AG09319 (cell line): ENCODE measurements around the gene TTC23.

Experiments used
- DNase-seq: peaks from one replicate; pipeline ENCODE4 v3.0.0-alpha.2; 2010; ENCODE audit warnings: low read depth; ENCODE audit errors: extremely low read depth
- TF ChIP-seq, protein P1 (sequence below): IDR thresholded peaks from 2 replicates; pipeline ENCODE4 v1.5.1; 2011; ENCODE audit warnings: low read depth, mild to moderate bottlenecking, inconsistent platforms, low read length, moderate library complexity

Gene TTC23

DNA sequence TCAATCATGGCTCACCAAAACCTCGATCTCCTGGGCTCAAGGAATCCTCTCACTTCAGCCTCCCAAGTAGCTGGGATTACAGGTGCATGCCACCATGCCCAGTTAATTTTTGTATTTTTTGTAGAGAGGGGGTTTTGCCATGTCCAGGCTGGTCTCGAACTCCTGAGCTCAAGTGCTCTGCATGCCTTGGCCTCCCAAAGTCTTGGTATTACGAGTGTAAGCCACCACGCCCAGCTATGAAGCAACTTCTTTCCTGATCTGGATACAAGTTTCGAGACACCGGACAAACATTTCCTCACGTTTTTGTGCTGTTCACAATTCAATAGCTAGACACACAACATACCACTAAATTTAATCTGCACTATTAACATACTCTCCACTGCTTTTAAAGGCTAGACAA is 147.9 kb downstream of the TTC23 start:
- TF ChIP-seq, protein P1, sequence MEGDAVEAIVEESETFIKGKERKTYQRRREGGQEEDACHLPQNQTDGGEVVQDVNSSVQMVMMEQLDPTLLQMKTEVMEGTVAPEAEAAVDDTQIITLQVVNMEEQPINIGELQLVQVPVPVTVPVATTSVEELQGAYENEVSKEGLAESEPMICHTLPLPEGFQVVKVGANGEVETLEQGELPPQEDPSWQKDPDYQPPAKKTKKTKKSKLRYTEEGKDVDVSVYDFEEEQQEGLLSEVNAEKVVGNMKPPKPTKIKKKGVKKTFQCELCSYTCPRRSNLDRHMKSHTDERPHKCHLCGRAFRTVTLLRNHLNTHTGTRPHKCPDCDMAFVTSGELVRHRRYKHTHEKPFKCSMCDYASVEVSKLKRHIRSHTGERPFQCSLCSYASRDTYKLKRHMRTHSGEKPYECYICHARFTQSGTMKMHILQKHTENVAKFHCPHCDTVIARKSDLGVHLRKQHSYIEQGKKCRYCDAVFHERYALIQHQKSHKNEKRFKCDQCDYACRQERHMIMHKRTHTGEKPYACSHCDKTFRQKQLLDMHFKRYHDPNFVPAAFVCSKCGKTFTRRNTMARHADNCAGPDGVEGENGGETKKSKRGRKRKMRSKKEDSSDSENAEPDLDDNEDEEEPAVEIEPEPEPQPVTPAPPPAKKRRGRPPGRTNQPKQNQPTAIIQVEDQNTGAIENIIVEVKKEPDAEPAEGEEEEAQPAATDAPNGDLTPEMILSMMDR, result no peak

DNA sequence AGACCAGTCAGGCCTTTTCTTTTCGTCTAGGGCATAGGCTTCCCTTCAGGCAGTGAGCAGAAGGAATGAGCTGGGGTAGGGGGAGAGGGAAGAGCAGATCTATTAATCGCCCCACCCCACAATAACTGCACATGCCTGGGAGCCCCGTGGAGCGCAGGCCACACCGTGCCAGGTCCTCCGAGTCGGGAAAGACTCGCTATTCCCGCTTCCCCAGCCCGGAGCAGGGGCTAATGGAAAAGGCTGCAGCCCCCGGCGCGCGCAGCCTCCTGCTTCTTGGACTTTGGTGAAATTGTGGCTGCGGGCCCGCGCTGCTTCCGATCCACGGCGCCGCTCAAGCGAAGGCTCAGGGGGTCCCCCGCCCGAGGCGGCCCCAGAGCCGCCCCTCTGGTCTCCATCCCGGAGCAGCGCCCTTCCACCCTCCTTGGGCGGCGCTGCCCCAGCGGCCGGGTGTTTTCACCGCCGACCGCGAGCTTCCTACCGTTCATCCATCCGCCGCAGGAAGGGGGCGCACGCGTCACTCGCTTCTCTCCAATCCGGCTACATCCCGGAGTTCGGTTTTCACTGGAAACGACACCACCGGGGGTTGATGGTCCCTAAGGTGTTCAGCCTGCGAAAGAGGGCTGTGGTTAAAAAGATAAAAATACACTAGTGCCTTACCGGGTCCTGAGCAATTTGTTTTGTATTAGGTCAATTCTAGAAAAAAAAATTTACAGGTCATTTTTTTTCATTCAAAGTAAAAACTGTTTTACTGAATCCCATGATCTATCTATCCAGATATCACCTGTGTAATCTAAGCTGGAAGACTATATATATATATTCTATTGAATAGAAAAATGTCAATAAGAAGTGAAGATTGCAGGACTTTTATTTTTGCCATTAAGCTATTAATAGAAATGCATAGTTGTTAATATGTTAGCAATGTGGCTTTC is 148.9 kb downstream of the TTC23 start:
- no peak for DNase-seq
- TF ChIP-seq, protein P1, result peak; percentile 88

More for the DNA sequence above, 147.9 kb downstream of the TTC23 start:
- DNase-seq, result no peak

DNA sequence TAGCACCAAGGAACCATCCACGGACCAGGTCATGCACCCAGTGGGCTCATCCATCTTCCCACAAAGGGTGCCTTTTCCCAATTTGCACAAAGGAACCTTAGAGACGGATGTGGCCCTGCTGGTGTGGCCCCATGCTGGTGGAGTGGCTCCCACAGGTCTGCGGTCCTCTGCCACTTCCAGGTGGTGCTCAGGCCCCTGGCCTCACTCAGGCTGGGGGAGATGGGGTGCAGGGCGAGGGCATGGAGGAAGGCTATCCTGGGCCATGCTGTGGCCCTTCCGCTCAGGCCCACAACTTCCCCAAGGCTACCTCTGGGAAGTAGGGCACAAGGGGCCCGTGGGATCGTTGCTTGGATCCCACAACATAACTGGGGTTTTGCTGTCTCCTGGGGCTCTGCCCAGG is 149.7 kb downstream of the TTC23 start:
- TF ChIP-seq, protein P1, result no peak
- DNase-seq, result no peak

DNA sequence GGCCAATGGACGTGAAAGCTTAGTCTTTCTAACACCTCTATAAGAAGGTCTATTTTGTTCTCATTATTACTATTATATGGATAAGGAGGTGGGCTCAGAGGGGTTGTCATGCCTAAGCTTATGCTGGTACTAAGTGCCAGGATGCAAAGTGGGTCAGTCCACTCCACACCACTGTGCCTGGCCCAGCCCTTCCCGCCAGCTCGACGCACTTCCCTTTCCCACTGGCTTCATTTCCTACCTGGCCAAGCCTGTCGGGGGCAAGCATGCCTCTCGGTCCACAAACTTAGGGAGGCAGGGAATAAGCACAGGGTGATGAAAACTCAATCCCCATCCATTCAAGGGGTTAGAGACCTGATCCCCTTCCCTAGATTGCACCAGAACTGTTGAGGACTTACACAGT is 150.4 kb downstream of the TTC23 start:
- TF ChIP-seq, protein P1, result no peak
- DNase-seq, result no peak

DNA sequence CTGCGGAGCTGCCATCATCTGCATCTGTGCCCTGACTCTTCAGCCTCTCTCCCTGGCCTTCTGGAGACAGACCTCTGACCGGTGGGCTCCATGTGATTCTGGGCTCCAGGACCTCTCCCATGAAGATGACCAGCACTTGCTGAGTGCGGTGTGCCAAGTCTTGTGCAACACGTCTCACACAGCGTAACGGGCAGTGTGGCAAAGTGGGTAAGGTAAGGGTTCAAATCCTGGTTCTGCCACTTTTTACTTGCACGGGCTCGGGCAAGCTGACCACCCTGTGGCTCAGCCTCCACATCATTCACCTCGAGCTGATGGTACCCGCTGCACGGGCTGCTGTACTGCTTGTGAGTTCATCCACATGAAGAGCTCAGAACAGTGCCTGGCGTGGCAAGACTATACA is 151.0 kb downstream of the TTC23 start:
- DNase-seq, result no peak
- TF ChIP-seq, protein P1, result no peak

DNA sequence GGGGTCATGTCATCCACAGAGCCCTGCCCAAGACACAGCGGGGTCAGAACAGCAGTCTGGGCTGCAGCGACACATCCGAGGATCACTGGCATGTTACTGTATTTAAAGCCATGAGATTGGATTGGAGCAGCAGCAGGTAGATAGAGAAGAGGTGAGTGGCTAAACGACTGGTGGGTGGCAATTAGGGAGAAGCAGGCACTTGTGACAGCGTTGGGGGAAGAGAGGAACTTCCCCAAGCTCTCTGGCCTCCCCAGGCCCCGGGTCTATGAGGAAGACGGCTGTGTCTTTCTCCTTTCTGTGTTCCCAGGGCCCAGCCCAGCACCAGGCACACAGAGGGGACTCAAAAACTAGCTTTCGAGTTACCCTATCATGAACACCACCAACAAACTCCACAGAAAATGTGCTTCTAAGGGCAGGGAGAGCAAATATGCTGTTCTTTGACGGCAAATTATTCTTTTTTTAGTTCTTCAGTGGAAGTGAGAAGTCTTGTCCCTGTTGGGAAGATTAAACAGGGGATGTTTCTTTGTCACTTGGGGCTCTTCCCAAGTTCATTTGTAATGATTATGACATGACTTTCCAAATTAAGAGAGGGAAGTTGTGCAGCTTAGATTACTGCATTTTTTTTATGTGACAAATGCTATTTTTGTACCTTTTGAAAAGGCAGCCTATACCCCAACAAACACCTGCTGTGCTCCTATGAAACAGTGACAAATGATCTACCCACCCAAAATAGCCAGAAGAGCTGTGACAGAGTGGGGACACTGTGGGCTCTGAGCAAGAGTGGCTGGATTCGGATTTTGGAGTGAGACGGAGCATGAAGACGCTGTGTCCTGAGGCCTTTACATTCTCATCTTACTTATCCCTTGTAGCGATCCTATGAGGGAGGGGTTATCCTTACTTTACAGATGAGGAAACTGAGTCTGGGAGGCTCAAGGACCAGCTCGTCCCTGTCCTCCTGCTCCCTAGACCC is 151.7 kb downstream of the TTC23 start:
- TF ChIP-seq, protein P1, result no peak
- no peak for DNase-seq
